Testis (tissue), 2 donors: ENCODE measurements around the gene EGFR.

Experiments used
- POLR2A ChIP-seq: fragments of 450-650 bp; IDR thresholded peaks from one replicate; pipeline ENCODE4 v1.6.1; 2017; ENCODE audit warnings: antibody characterized with exemption, mild to moderate bottlenecking, moderate library complexity
- TF ChIP-seq, protein P1 (sequence below), 3 experiments: fragments of 450-650 bp in 2 of 3; fragments of 200-600 bp in 1 of 3; sonication (generic) in 1 of 3; IDR thresholded peaks; one replicate each; pipeline ENCODE4 v1.5.1; 2016 to 2019; ENCODE audit warnings: antibody characterized with exemption in 3 of 3, mild to moderate bottlenecking in 2 of 3, moderate library complexity in 1 of 3

GRCh38 chr7:55236476-55236875 is 217.7 kb downstream of the EGFR start:
- TF ChIP-seq, protein P1, sequence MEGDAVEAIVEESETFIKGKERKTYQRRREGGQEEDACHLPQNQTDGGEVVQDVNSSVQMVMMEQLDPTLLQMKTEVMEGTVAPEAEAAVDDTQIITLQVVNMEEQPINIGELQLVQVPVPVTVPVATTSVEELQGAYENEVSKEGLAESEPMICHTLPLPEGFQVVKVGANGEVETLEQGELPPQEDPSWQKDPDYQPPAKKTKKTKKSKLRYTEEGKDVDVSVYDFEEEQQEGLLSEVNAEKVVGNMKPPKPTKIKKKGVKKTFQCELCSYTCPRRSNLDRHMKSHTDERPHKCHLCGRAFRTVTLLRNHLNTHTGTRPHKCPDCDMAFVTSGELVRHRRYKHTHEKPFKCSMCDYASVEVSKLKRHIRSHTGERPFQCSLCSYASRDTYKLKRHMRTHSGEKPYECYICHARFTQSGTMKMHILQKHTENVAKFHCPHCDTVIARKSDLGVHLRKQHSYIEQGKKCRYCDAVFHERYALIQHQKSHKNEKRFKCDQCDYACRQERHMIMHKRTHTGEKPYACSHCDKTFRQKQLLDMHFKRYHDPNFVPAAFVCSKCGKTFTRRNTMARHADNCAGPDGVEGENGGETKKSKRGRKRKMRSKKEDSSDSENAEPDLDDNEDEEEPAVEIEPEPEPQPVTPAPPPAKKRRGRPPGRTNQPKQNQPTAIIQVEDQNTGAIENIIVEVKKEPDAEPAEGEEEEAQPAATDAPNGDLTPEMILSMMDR (IDR thresholded peaks at IDR 0.05) = no peak
- TF ChIP-seq POLR2A = no peak
